Vagina (tissue), 2 donors: ENCODE measurements around the gene HSD3B2. TPM values are rescaled to one million over a fixed set of nuclear protein-coding genes. Genes with fewer than 3 reads are reported as not detected.

ENCODE experiments used
- DNase-seq, 2 donors: peaks; one replicate each; pipeline ENCODE4 v3.0.0-alpha.2; 2017; ENCODE audit errors: extremely low spot score in 2 of 2
- H3K27ac ChIP-seq: fragments of 200-600 bp; sonication (generic); one replicate; pipeline ENCODE4 v1.5.1; 2019
- H3K27me3 ChIP-seq: fragments of 200-600 bp; sonication (generic); one replicate; pipeline ENCODE4 v1.5.1; 2019
- H3K36me3 ChIP-seq, 2 donors: fragments of 200-600 bp; sonication (generic); one replicate each; pipeline ENCODE4 v1.5.1; 2017 to 2019
- H3K4me1 ChIP-seq: fragments of 200-600 bp; sonication (generic); one replicate; pipeline ENCODE4 v1.5.1; 2019
- H3K4me3 ChIP-seq, 2 donors: fragments of 200-600 bp; sonication (generic); 1 replicate in 1 of 2; 2 replicates in 1 of 2; pipeline ENCODE4 v1.5.1; 2016 to 2019
- H3K9me3 ChIP-seq: fragments of 200-600 bp; sonication (generic); one replicate; pipeline ENCODE4 v1.5.1; 2019
- POLR2A ChIP-seq, 2 donors: fragments of 450-650 bp; IDR thresholded peaks; one replicate each; pipeline ENCODE4 v1.6.1; 2017; ENCODE audit warnings: antibody characterized with exemption in 2 of 2, mild to moderate bottlenecking in 2 of 2, moderate library complexity in 2 of 2
- POLR2AphosphoS5 ChIP-seq, 2 donors: sonication (generic); formaldehyde crosslinking; IDR thresholded peaks; one replicate each; pipeline ENCODE4 v1.9.0; 2017; ENCODE audit warnings: antibody characterized with exemption in 2 of 2, mild to moderate bottlenecking in 2 of 2, low read depth in 1 of 2; ENCODE audit not compliant: insufficient read depth in 1 of 2
- intact Hi-C: fragments of 100-400 bp; cut with DNase I; formaldehyde crosslinking; loops from one replicate; pipeline ENCODE4 v1.15.1; 2023
- total RNA-seq: library from RNA; depleted of rRNA; stranded (reverse); fragments of >200 nt; gene quantifications from one replicate; pipeline ENCODE4 v1.2.3, GENCODE V29; 2016
- TF ChIP-seq, protein P1 (sequence below), 3 experiments: fragments of 450-650 bp in 2 of 3; fragments of 200-600 bp in 1 of 3; sonication (generic) in 1 of 3; IDR thresholded peaks; one replicate each; pipeline ENCODE4 v1.5.1; 2017 to 2019; ENCODE audit warnings: antibody characterized with exemption in 3 of 3, mild to moderate bottlenecking in 2 of 3, moderate library complexity in 2 of 3

HSD3B2 gene
- total RNA-seq, 1 donor from 2014 or later = 10.1 TPM

DNA sequence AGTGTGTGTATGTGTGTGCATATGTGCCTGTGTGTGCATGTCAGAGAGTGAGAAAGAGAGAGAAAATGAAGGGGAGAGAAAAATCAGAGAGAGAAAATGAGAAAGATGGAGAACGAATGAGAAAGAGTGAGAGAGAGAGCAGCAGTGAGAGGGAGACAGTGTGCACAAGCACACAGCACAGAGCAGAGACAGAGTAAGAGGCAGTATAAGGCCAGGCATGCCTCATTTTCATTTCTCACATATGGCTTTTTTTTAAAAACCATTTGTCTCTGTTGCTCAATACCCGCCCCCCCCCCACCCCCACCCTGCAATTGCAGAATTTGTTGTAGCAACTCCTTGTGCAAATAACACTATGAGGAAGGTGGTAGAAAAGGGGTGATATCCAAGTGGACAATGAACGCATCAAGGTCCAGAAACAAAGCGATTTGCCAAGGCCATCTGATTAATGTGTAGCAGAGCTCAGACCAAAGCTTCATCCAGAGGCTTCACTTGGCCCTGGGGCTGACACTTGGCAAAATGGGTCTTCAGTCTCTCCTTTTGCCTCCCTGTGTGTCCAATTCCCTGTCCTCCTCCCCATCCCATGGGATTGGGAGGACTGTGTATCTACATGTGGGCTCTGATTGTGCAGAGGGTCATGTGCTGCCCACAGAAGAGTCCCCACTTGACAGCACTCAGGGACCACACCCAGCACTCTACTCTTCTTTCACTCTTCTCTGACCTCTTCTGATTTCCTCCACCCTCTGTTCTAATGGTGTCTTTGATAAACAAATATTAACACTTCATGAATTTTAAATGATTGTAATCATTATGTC, 53.1 kb downstream of the HSD3B2 start:
- Histone ChIP-seq H3K27ac (no peak overlapping the region), H3K4me1 (no peaks in the 10 kb centered on the region), H3K4me3 (no peak overlapping the region), H3K36me3 (no peaks in the 10 kb centered on the region), H3K27me3 (no peaks in the 10 kb centered on the region), H3K9me3 (no peaks in the 10 kb centered on the region)
- TF ChIP-seq POLR2AphosphoS5 (IDR thresholded peaks at IDR 0.05; ENCODE audit: insufficient read depth in 1 of 2, low read depth in 1 of 2) = no peak
- DNase-seq = peak in 1 of 2 donors; percentile 69
- intact Hi-C loops = no loop called here

DNA sequence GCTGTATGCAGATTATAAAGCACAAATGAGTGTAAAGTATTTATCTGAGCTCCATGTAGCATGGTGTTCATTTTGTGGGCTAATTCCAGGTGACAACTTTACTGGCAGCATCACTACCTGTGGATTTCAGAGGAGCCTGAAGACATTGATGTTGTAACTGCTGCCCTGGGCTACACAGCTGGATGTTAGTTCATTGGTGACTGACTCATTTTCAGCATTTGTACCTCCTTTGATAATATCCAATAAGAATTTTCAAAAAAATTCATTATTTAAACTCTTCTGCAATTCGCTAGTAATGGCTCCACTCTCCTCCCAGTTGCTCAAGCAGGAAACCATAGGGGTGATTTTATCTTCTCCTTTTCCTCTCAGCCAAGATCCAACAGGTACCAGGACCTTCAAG, 54.8 kb downstream of the HSD3B2 start:
- intact Hi-C loops = no loop called here
- TF ChIP-seq, protein P1, sequence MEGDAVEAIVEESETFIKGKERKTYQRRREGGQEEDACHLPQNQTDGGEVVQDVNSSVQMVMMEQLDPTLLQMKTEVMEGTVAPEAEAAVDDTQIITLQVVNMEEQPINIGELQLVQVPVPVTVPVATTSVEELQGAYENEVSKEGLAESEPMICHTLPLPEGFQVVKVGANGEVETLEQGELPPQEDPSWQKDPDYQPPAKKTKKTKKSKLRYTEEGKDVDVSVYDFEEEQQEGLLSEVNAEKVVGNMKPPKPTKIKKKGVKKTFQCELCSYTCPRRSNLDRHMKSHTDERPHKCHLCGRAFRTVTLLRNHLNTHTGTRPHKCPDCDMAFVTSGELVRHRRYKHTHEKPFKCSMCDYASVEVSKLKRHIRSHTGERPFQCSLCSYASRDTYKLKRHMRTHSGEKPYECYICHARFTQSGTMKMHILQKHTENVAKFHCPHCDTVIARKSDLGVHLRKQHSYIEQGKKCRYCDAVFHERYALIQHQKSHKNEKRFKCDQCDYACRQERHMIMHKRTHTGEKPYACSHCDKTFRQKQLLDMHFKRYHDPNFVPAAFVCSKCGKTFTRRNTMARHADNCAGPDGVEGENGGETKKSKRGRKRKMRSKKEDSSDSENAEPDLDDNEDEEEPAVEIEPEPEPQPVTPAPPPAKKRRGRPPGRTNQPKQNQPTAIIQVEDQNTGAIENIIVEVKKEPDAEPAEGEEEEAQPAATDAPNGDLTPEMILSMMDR (IDR thresholded peaks at IDR 0.05) = no peak
- TF ChIP-seq POLR2AphosphoS5 (IDR thresholded peaks at IDR 0.05; ENCODE audit: insufficient read depth in 1 of 2, low read depth in 1 of 2) (no peak), POLR2A (IDR thresholded peaks at IDR 0.05) (no peak)
- Histone ChIP-seq H3K27me3 (no peaks in the 10 kb centered on the region), H3K9me3 (no peaks in the 10 kb centered on the region), H3K4me1 (no peaks in the 10 kb centered on the region), H3K36me3 (no peaks in the 10 kb centered on the region), H3K27ac (no peak overlapping the region), H3K4me3 (no peak overlapping the region)
- DNase-seq = no peak

DNA sequence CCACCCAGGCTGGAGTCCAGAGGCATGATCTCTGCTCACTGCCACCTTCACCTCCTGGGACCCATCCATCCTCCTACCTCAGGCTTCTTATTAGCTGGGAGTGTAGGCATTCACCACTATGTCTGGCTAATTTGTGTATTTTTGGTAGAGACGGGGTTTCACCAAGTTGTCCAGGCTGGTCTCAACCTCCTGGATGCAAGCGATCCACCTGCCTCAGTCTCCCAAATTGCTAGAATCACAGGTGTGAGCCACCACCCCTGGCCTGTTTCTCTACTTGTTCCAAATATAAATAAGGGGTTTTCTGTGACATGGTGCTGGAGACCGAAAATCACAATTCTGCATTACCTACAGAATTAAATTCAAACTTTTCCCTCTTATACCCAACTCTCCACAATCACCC, 55.4 kb downstream of the HSD3B2 start:
- H3K4me1 ChIP-seq = no peaks in the 10 kb centered on the region
- H3K36me3 ChIP-seq = no peaks in the 10 kb centered on the region
- peak in 1 of 2 donors; percentile 65 for DNase-seq
- no peaks in the 10 kb centered on the region for H3K9me3 ChIP-seq
- H3K27ac ChIP-seq = no peak overlapping the region
- no peak for TF ChIP-seq POLR2A (IDR thresholded peaks at IDR 0.05)
- TF ChIP-seq, protein P1 (IDR thresholded peaks at IDR 0.05) = no peak
- H3K27me3 ChIP-seq = no peaks in the 10 kb centered on the region
- intact Hi-C loops = no loop called here
- no peak overlapping the region for H3K4me3 ChIP-seq

GRCh38 chr1:119470958-119471357, 56.0 kb downstream of the HSD3B2 start:
- H3K27ac ChIP-seq = no peak overlapping the region
- intact Hi-C loops = no loop called here
- peak in 1 of 2 donors; percentile 65 for DNase-seq
- H3K27me3 ChIP-seq = no peaks in the 10 kb centered on the region
- H3K4me1 ChIP-seq = no peaks in the 10 kb centered on the region
- H3K4me3 ChIP-seq = no peak overlapping the region
- H3K36me3 ChIP-seq = no peaks in the 10 kb centered on the region
- TF ChIP-seq, protein P1 (IDR thresholded peaks at IDR 0.05) = no peak
- no peak for TF ChIP-seq POLR2A (IDR thresholded peaks at IDR 0.05)
- TF ChIP-seq POLR2AphosphoS5 (IDR thresholded peaks at IDR 0.05; ENCODE audit: insufficient read depth in 1 of 2, low read depth in 1 of 2) = no peak
- no peaks in the 10 kb centered on the region for H3K9me3 ChIP-seq

GRCh38 chr1:119471566-119471965, 56.6 kb downstream of the HSD3B2 start:
- H3K4me3 ChIP-seq = no peak overlapping the region
- intact Hi-C loops = no loop called here
- no peaks in the 10 kb centered on the region for H3K27me3 ChIP-seq
- no peak overlapping the region for H3K27ac ChIP-seq
- no peaks in the 10 kb centered on the region for H3K4me1 ChIP-seq
- H3K36me3 ChIP-seq = no peaks in the 10 kb centered on the region
- TF ChIP-seq POLR2AphosphoS5 (IDR thresholded peaks at IDR 0.05; ENCODE audit: insufficient read depth in 1 of 2, low read depth in 1 of 2) = no peak
- TF ChIP-seq POLR2A (IDR thresholded peaks at IDR 0.05) = no peak
- TF ChIP-seq, protein P1 (IDR thresholded peaks at IDR 0.05) = no peak
- no peaks in the 10 kb centered on the region for H3K9me3 ChIP-seq
- peak in 1 of 2 donors; percentile 62 for DNase-seq
